ENCODE measurements around the gene PCNX1. TPM values are rescaled to one million over a fixed set of nuclear protein-coding genes. Genes with fewer than 3 reads are reported as not detected.
A peak's percentile ranks its signal among the peaks of the same experiment; 100 is the strongest.

The PCNX1 gene
- total RNA-seq, 2 experiments from 2014 or later: 38.4 to 57.9 TPM

DNA sequence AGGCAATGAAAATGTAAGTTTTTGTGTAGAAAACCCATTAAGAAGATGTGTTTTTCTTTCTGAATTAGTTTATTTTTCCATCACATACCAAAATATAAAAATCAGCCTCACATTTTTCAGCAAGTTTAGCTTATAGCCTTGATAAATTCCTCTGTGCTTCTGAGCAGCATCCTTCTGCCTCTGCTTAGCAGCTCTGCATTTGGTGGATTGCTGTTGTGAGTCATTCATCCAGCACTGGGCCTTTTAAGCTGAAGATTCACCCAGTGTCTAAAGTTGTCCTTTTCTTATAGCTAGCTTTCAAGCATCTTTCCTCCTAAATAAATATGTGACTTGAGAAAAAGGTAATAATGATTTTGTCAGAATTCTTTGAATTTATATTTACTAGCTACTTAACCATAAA, 206.1 kb downstream of the PCNX1 start:
- ATAC-seq (no peak), DNase-seq (no peak)
- H3K27ac Mint-ChIP-seq: no peak overlapping the region
- intact Hi-C loops (cut with DNase I, micrococcal nuclease): no loop called here
- H3K4me3 Mint-ChIP-seq: no peak overlapping the region
- H3K9me3 Mint-ChIP-seq (ENCODE audit: low read depth): no peaks in the 10 kb centered on the region
- ChIA-PET CTCF (interaction anchor here (0.7 to 1.7 kb wide), 3 partner anchors 10 to 290 kb away, joined by 3 to 8 read pairs (median 3); no protein-coding TSS in a partner anchor), POLR2A (no interaction called here)
- peaks cover 18% of the 10 kb centered on the region for H3K36me3 Mint-ChIP-seq (ENCODE audit: low read depth)
- no peaks in the 10 kb centered on the region for H3K27me3 Mint-ChIP-seq
- peaks cover 9% of the 10 kb centered on the region for H3K4me1 Mint-ChIP-seq

DNA sequence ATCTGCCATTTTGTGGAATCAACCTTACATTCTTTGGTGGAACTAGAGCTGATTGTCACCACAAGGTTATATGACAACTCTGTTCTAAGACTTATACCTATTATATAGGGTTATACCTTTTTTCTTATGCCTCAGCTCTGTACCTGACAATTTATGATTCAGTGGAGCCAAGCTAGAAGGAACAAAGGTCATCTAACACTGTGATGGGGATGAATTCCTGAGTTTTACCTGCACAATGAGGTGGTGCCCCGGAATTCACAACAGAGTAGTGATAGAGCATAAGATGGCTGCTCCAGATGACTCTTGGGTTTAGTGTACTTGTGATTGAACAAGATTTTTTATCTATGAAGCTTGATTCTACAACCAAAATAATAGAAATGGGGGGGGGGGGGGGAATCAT, 207.3 kb downstream of the PCNX1 start:
- POLR2A ChIA-PET: interaction anchor here (0.6 kb wide), 1 partner anchor 1320 kb away, joined by 3 read pairs; no protein-coding TSS in a partner anchor

GRCh38 chr14:71115306-71115705, 208.0 kb downstream of the PCNX1 start:
- Mint-ChIP-seq H3K9me3 (ENCODE audit: low read depth) (no peaks in the 10 kb centered on the region), H3K27ac (no peak overlapping the region), H3K4me1 (peaks cover 21% of the 10 kb centered on the region), H3K27me3 (no peaks in the 10 kb centered on the region), H3K4me3 (no peak overlapping the region), H3K36me3 (ENCODE audit: low read depth) (peaks cover 6% of the 10 kb centered on the region)
- no peak for DNase-seq
- POLR2A ChIA-PET: no interaction called here
- CTCF ChIA-PET: interaction anchor here (0.6 to 1.7 kb wide), 4 partner anchors 11 to 637 kb away, joined by 3 to 17 read pairs (median 4); partner anchors contain the start of gene TTC9
- intact Hi-C loops (cut with DNase I, micrococcal nuclease): no loop called here
- no peak for ATAC-seq

More for the DNA sequence above, 207.3 kb downstream of the PCNX1 start:
- peaks cover 18% of the 10 kb centered on the region for H3K4me1 Mint-ChIP-seq
- CTCF ChIA-PET: interaction anchor here (0.6 to 1.7 kb wide), 4 partner anchors 11 to 638 kb away, joined by 3 to 17 read pairs (median 4); partner anchors contain the start of gene TTC9
- ATAC-seq (no peak), DNase-seq (no peak)
- no peak overlapping the region for H3K4me3 Mint-ChIP-seq
- H3K27me3 Mint-ChIP-seq: no peaks in the 10 kb centered on the region
- no peaks in the 10 kb centered on the region for H3K9me3 Mint-ChIP-seq (ENCODE audit: low read depth)
- H3K27ac Mint-ChIP-seq: no peak overlapping the region
- H3K36me3 Mint-ChIP-seq (ENCODE audit: low read depth): peaks cover 13% of the 10 kb centered on the region
- intact Hi-C loops (cut with DNase I, micrococcal nuclease): no loop called here

DNA sequence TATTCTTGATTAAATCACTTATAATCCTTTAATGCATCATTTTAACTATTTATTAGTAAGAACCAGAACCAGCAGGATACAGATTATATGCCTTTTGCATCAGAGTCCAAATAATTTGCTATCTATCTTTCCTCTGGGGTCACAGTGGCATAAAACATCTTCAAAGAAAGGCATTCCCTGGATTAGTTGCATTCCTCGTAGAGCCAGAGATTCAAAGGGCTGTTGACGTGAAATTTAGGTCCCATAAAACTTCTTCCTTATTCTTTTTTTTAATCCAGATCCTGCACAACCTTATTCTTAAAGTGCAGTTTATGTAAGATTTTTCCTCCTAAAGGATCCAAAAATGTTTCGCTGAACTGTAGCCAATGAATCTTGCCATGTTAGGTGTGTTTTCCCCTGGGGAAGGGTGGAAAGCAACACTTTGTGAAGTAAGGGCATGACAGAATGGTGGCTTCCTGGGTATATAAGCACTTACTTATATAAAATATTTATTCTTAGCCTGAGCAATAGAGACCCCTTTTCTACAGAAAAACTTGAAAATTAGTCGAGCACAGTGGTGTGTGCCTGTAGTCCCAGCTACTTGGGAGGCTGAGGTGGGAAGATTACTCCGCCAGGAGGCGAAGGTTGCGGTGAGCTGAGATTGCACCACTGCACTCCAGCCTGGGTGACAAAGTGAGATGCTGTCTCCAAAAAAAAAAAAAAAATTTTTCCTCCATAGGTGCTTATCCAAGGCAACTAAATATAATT, 208.7 kb downstream of the PCNX1 start:
- ChIA-PET POLR2A (no interaction called here), CTCF (interaction anchor here (0.7 kb wide), 1 partner anchor 40 kb away, joined by 5 read pairs; no protein-coding TSS in a partner anchor)
- ATAC-seq: no peak
- Mint-ChIP-seq H3K9me3 (ENCODE audit: low read depth) (no peaks in the 10 kb centered on the region), H3K27ac (no peak overlapping the region), H3K27me3 (no peaks in the 10 kb centered on the region), H3K36me3 (ENCODE audit: low read depth) (peaks cover 6% of the 10 kb centered on the region), H3K4me3 (no peak overlapping the region), H3K4me1 (peaks cover 21% of the 10 kb centered on the region)
- intact Hi-C loops (cut with DNase I, micrococcal nuclease): no loop called here
- no peak for DNase-seq

DNA sequence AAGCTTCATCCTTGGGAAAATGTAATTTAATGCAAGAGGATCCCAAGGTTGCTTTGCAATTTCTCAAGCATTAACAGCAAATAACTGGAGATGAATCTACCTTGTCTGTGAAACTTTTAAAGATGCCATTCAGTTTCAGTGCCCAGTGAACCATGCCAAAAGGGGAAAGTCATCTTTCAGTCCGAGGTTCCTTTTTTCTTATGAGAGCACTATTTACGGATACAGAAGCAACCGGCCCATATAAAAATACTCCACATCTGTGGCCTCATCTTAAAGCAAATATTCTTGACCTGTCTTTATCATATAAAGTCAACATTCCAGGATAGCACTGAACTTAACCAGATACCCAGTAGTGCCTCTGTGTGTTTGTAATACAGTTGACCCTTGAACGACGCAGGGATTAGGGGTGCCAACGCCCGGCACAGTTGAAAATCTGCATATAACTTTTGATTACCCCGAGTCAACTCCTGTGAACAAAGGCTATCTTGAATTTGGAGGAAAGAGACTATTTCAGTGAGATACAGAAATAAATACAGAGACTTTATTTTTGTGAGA, 209.4 kb downstream of the PCNX1 start:
- Mint-ChIP-seq H3K27me3 (no peaks in the 10 kb centered on the region), H3K4me3 (no peak overlapping the region), H3K27ac (no peak overlapping the region), H3K36me3 (ENCODE audit: low read depth) (peaks cover 6% of the 10 kb centered on the region), H3K4me1 (peaks cover 21% of the 10 kb centered on the region), H3K9me3 (ENCODE audit: low read depth) (no peaks in the 10 kb centered on the region)
- intact Hi-C loops (cut with DNase I, micrococcal nuclease): no loop called here
- DNase-seq (no peak), ATAC-seq (no peak)
- ChIA-PET CTCF (interaction anchor here (0.7 to 1.1 kb wide), 2 partner anchors 13 to 39 kb away, joined by 4 to 5 read pairs; no protein-coding TSS in a partner anchor), POLR2A (no interaction called here)

GRCh38 chr14:71117839-71118743, 210.8 kb downstream of the PCNX1 start:
- DNase-seq (no peak), ATAC-seq (peak; percentile 30)
- Mint-ChIP-seq H3K4me3 (no peak overlapping the region), H3K9me3 (ENCODE audit: low read depth) (no peaks in the 10 kb centered on the region), H3K27ac (peak overlapping the region; percentile 62), H3K4me1 (peaks cover 21% of the 10 kb centered on the region), H3K27me3 (no peaks in the 10 kb centered on the region), H3K36me3 (ENCODE audit: low read depth) (peaks cover 6% of the 10 kb centered on the region)
- CTCF ChIA-PET: interaction anchor here (0.8 to 1.9 kb wide), 9 partner anchors 7 to 24 kb away, joined by 3 to 8 read pairs (median 4); no protein-coding TSS in a partner anchor
- intact Hi-C loops (cut with DNase I, micrococcal nuclease): no loop called here
- POLR2A ChIA-PET: interaction anchor here (0.6 to 1.5 kb wide), 4 partner anchors 14 to 737 kb away, joined by 3 to 9 read pairs (median 4); no protein-coding TSS in a partner anchor

- Mint-ChIP-seq H3K4me3 (no peak overlapping the region), H3K9me3 (ENCODE audit: low read depth) (no peaks in the 10 kb centered on the region), H3K4me1 (peaks cover 21% of the 10 kb centered on the region), H3K27ac (peak overlapping the region; percentile 26), H3K27me3 (no peaks in the 10 kb centered on the region), H3K36me3 (ENCODE audit: low read depth) (peaks cover 3% of the 10 kb centered on the region)
- ChIA-PET POLR2A (interaction anchor here (0.6 to 1.5 kb wide), 2 partner anchors 23 to 189 kb away, joined by 3 read pairs; no protein-coding TSS in a partner anchor), CTCF (interaction anchor here (0.8 to 1.9 kb wide), 7 partner anchors 8 to 360 kb away, joined by 3 to 8 read pairs (median 4); no protein-coding TSS in a partner anchor)
- DNase-seq (peak; percentile 25), ATAC-seq (peak; percentile 91)
- intact Hi-C loops (cut with DNase I, micrococcal nuclease): no loop called here
Observed at GRCh38 chr14:71119075-71119474, 211.8 kb downstream of the PCNX1 start.

DNA sequence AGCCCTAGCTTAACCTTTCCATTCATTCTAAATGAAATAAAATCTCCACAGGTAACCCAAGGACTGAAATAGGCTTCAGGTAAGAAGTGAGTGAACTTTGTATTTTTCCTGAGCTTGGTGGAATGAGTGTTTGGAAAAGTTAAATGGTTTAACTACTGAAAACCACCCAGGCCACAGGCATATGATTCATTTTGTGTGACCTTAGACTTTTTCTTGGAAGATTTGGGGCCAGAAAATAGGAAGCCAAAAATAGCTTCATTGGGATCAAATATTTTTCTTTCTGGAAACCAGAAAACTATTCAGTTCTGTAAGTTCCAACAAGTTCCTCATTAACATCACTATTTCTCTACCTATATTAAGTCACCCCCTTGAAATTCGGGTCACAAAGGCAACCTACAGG, 212.6 kb downstream of the PCNX1 start:
- no peaks in the 10 kb centered on the region for H3K9me3 Mint-ChIP-seq (ENCODE audit: low read depth)
- H3K27ac Mint-ChIP-seq: no peak overlapping the region
- no peak overlapping the region for H3K4me3 Mint-ChIP-seq
- H3K4me1 Mint-ChIP-seq: peaks cover 21% of the 10 kb centered on the region
- no peaks in the 10 kb centered on the region for H3K27me3 Mint-ChIP-seq
- POLR2A ChIA-PET: no interaction called here
- DNase-seq: no peak
- H3K36me3 Mint-ChIP-seq (ENCODE audit: low read depth): peaks cover 2% of the 10 kb centered on the region
- intact Hi-C loops (cut with DNase I, micrococcal nuclease): no loop called here
- no peak for ATAC-seq
- CTCF ChIA-PET: interaction anchor here (0.8 to 1.9 kb wide), 3 partner anchors 9 to 359 kb away, joined by 3 to 6 read pairs (median 4); no protein-coding TSS in a partner anchor

DNA sequence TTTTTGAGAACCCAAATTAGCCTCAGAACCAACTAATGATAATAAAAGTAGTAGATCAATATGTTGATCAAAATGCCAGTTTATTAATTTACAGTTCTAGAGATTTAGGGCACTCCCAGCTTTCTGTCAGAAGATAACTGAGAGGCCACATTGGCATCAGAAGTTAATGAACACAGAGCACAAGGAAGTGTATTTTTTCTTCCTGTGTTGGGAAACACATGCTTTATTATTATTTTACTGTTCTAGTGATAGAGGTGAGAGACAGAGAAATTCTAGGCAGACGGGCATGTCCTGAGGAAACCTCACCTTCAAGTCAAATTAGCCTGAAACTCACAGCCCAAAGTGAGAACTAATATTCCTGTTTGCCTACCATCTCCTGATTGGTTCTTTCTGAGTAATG, 213.7 kb downstream of the PCNX1 start:
- Mint-ChIP-seq H3K27ac (no peak overlapping the region), H3K9me3 (ENCODE audit: low read depth) (no peaks in the 10 kb centered on the region), H3K4me3 (no peak overlapping the region), H3K27me3 (no peaks in the 10 kb centered on the region), H3K36me3 (ENCODE audit: low read depth) (peaks cover 2% of the 10 kb centered on the region), H3K4me1 (peaks cover 21% of the 10 kb centered on the region)
- DNase-seq (no peak), ATAC-seq (no peak)
- ChIA-PET POLR2A (no interaction called here), CTCF (interaction anchor here (1.2 kb wide), 1 partner anchor 73 kb away, joined by 3 read pairs; no protein-coding TSS in a partner anchor)
- intact Hi-C loops (cut with DNase I, micrococcal nuclease): no loop called here

DNA sequence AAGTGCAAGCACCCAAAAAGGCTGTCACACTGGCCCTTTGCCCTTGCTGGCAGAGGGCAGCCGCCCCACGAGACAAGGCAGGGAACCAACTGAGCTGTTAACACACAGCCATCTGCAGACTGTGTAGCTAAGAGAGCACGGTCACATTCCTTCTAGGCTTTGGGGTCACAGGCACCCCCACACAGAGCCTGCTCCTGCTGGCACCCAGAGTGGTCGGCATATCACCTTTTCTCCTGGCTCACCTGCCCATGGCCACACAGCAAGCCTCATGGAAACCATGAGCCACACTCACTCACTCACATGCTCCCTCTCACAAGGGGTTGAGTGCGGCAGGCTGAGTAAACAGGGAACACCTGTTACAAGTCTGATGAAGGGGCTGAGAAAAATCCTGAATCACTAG, 214.5 kb downstream of the PCNX1 start:
- ChIA-PET POLR2A (no interaction called here), CTCF (interaction anchor here (1.2 kb wide), 1 partner anchor 74 kb away, joined by 3 read pairs; no protein-coding TSS in a partner anchor)
- Mint-ChIP-seq H3K4me3 (no peak overlapping the region), H3K27me3 (no peaks in the 10 kb centered on the region), H3K27ac (no peak overlapping the region), H3K4me1 (peaks cover 21% of the 10 kb centered on the region), H3K9me3 (ENCODE audit: low read depth) (no peaks in the 10 kb centered on the region), H3K36me3 (ENCODE audit: low read depth) (peaks cover 2% of the 10 kb centered on the region)
- no peak for DNase-seq
- intact Hi-C loops (cut with DNase I, micrococcal nuclease): no loop called here
- ATAC-seq: no peak
